Effector CD4-positive, alpha-beta T cell (primary cell): ENCODE measurements around the gene G6PD.
"Not testable (repeated sequence)": the region's sequence is repeated elsewhere in the genome, so short reads cannot be mapped to it uniquely, and the experiment has no call there.

ENCODE experiments used
- DNase-seq: peaks from one replicate; pipeline ENCODE4 v3.0.0-alpha.2; 2020

Gene G6PD

DNA sequence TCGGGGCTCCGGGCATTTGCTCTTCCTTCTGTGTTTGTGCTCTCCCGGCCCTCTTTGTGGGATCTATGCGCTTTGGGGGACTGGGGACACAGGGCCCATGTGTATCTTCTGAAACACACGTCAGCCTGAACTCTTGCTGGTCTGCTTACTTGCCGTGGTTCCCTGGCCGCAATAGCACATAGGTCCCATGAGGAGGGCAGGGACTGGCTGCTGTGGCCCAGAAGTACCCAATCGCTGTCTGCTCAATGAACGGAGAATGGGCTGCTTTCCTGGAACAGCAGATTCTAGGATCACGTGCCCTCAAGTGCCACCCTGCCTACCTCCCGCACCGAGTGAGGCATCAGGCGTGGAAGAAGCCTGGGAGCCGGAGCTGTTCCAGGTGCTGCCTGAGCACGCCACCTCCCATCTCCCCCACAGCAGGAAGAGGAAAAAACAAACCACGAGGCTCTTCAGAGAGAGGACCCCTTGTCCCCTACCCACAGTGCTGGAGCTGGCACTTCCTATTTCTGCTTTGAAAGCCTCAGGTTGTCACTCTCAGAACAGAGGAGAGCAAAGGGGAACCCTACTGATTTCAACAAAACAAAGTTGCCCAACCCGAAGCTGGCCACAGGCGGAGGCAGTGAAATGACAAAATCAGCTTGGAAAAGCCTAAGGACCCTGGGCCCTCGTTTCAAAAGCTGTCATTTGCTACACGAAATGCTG is 3.8 kb downstream of the G6PD start:
- no peak for DNase-seq

DNA sequence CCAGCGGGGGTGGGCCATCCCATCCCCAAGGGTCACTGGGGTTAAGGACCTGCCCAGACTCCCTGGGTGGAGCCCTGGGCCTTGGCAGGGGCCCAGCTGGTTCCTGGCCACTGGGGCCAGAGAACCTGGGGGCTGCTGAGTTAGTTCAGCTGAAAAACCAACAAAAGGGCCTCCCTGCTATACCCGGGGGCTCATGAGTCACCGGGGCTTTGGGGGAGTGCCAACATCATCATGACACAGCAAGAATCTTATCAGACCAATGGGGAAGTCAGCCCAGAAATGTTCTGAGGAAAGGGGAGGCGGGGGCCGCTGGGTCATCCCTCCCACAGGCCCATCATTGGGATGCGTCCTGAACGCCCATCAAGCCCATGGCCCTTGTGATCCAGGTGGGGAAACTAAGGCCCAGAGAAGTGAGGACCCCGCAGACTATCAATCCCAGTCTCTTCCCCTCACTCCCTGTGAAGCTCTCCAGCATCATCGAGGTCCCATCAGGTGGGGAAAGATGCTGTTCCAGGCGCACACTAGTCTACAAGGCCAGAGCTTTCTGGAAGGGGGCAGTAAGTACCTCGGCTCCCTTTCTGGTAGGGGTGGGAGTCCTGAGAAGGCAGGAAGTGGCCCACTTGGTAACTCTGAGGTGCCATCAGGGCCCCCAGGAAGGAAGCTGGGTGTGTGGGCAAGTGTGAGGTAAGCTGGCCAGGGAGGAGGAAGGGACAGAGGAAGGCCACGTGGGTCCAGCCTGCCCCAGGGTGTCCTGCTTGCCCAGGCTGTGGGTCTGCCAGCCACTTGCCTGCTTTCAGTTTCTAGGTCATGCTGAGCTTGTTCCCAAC is 4.5 kb downstream of the G6PD start:
- DNase-seq: no peak

DNA sequence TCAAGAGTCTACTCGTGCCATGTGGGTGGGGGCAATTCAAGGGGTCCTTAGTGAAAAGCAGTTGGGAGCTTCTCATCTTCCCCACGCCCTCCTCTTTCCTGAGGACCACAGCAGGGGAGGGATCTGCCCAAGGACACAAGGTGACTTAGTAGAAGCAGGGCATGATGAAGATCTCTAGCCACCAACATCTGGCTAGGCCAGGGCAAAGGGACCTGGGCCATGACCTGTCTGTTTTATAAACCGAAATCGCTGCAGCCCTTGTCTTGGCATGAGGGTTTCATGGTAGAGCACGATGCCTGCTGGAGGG is 5.1 kb downstream of the G6PD start:
- no peak for DNase-seq

DNA sequence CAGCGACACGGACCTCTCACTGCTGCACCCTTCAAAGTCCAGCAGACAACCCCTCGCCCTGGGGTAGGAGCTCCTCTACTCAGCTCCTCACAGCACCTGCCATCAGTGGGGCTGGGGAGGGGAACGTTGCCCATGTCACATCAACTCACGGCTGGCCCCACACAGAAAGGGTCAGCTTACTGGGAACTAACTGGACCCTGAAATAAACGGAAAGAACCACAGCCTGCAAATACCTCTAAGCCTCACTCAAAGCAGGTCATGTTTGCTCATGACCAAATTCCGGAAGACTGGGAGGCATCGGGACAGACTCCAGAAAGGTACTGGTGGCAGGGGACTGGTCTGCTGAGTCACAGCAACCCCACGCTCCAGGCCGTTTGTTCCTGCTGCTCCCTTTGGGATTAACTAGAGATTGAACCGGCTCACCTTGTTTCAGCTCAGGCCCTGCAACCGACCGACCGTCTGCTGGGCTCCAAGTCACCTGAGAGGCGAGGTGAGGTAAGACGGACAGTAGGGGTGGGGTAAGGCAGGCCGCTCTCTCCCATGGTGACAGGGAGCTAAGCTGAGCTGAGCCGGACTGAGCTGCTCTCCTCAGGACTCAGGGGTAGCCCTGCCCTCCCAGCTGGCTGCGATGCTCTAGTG is 5.6 kb downstream of the G6PD start:
- DNase-seq: no peak

DNA sequence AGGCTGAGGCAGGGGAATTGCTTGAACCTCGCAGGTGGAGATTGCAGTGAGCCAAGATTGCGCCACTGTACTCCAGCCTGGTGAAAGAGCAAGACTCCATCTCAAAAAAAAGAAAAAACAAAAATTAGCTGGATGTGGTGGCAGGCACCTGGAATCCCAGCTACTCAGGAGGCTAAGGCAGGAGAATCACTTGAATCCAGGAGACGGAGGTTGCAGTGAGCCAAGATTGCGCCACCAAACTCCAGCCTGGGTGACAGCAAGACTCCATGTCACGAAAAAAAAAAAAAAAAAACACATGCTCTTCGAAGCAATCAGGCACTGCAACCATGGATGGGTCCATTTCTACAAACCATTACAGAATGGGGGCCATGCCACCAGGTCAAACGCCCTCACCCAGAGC is 6.3 kb downstream of the G6PD start:
- not testable (repeated sequence) for DNase-seq

DNA sequence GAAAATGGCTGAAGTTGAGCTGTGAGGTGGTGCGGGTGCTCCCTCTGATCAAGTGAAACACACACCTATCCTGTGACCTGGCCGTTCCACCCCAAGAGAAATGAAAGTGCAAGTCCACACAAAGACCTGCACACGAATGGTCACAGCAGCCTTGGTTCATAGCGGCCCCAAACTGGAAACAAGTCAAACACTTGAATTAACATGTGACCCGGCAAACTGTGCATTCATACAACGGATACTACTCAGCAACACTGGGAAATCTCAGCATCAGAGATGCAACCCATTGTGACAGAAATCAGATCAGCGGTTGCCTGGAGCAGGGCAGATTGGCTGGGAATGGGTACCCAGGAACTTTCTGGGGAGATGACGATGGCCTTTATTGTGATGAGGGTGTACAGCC is 7.6 kb downstream of the G6PD start:
- DNase-seq: no peak

DNA sequence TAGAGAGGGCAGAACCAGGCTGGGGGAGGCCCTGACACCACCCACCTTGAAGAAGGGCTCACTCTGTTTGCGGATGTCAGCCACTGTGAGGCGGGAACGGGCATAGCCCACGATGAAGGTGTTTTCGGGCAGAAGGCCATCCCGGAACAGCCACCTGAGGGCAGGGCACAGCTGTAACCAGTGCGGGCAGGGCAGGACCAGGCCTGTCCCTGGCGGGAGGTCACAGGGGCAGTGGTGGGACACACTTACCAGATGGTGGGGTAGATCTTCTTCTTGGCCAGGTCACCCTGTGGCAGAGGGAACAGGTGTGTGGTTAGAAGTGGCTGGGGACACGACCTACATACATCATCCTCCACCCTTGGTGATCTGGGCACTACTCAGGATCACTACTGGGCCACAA is 10.8 kb downstream of the G6PD start:
- DNase-seq: no peak

DNA sequence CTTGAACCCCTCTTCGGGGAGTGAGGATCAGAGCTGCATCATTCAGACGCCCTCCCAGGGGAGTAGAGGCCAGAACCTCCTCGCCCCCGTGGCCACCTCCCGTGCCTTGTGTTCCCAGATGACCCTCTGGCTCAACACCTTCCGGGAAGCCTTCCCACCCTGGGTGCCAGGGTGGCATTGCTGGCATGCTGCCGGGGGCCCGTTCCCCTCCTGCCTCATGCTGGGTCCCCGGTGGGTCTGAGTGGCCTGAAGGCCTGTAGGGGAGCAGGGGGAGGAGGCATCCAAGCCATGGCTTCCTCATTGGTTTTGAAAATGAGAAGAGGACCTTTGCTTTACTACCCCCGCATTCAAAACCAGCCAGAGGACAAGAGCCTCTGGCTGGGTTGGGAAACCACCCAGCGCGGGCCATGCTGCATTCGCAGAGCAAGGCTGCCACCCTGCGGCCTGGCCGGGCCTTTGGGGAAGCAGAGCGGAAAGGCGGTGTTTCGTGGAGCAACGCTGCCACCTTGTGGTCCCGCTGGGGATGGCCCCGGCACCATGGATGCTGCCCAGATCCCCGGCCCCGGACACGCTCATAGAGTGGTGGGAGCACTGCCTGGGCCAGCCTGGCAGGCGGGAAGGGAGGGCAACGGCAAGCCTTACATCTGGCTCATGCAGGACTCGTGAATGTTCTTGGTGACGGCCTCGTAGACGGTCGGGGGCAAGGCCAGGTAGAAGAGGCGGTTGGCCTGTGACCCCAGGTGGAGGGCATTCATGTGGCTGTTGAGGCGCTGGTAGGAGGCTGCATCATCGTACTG is 11.9 kb downstream of the G6PD start:
- DNase-seq: peak; percentile 91

DNA sequence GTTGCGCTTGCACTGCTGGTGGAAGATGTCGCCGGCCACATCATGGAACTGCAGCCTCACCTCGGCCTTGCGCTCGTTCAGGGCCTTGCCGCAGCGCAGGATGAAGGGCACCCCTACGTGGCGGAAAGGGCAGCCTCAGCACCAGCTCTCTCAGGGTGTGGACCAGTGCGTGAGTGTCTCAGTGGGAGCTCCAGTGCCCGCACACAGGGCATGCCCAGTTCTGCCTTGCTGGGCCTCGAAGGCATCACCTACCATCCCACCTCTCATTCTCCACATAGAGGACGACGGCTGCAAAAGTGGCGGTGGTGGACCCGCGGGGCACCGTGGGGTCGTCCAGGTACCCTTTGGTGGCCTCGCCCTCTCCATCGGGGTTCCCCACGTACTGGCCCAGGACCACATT is 14.0 kb downstream of the G6PD start:
- no peak for DNase-seq

DNA sequence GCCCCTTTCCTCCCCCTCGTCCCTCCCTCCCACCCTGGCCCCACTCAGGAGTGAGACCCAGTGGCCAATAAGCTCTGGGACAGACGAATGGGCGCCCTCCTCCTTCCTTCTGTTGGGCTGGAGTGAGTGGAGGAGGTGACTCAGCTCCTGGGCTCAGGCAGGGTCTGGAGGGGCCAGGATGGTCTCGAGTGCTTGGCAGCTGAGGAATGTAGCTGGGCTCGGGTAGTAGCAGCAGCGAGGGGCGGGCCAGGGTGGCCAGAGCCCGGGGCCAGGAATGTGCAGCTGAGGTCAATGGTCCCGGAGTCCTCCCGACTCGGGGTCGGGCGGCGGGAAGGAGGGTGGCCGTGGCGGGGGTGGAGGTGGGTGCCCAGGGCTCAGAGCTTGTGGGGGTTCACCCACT is 15.0 kb downstream of the G6PD start:
- no peak for DNase-seq

DNA sequence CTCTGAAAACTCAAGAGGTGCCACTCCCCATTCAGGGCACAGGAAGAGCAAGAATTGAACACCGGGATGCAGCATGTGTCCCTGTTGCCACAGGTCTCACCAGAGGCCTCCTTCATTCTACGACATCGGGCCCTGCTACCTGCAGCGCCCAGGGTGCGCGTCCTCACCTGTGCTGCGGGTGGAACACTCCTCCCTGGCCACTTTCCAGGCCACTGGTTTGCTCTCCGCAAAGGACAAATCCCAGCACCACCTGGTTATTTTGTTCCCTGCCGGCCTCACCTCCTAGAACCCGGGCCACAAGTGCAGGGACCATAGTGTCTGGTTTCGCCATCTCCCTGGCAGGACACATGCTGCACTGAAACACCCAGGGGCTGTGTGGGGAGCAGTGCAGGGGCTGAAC is 16.4 kb downstream of the G6PD start:
- no peak for DNase-seq

DNA sequence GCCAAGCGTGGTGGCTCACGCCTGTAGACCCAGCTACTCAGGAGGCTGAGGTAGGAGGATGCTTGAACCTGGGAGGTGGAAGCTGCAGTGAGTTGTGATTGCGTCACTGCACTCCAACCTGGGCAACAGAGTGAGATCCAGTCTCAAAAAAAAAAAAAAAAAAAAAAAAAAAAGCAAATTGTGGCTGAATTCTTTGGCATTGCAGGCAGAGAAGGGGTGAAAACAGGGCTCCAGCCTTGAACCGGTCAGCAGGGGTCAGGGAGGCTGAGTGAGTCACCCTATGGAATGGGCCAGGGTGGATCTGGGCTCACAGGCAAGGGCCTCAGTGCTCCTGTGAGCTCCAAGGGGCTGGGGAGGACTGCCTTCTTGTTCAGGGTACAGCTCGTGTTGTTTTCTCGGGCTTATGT is 17.4 kb downstream of the G6PD start:
- DNase-seq: no peak

DNA sequence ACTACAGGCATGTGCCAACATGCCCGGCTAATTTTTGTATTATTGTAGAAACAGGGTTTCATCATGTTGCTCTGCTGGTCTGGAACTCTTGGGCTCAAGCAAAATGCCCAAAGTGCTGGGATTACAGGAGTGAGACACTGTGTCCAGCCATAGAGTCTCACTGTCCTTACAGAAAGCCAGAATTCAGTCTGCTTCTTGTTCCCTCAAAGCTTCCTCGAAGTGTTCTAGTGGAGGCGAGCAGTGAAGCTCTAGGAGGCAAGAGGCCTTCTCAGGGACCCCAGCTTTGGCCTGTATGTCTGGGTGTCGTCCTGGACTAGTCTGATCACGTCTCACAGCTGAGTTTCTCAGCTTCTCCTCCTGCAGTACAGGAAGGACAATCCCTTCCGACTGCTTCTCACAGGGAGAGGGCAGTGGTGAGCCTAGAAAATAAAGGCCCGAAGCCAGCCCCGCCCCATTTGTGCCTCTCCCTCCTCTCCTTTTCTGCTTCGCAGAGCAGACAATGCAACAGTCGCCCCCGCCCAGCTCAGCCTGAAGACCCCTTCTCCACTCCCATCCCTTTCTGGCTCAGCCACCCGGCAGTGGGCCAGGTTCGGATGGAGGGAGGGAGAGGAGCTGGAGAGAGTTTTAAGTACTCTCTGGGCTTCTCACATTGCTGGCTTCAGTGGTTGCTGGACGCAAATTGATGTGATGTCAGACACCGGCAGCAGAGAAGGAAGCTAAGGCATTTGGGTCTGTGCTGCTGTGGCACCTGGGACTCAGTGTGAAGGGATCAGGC is 19.6 kb downstream of the G6PD start:
- peak; percentile 33 for DNase-seq

DNA sequence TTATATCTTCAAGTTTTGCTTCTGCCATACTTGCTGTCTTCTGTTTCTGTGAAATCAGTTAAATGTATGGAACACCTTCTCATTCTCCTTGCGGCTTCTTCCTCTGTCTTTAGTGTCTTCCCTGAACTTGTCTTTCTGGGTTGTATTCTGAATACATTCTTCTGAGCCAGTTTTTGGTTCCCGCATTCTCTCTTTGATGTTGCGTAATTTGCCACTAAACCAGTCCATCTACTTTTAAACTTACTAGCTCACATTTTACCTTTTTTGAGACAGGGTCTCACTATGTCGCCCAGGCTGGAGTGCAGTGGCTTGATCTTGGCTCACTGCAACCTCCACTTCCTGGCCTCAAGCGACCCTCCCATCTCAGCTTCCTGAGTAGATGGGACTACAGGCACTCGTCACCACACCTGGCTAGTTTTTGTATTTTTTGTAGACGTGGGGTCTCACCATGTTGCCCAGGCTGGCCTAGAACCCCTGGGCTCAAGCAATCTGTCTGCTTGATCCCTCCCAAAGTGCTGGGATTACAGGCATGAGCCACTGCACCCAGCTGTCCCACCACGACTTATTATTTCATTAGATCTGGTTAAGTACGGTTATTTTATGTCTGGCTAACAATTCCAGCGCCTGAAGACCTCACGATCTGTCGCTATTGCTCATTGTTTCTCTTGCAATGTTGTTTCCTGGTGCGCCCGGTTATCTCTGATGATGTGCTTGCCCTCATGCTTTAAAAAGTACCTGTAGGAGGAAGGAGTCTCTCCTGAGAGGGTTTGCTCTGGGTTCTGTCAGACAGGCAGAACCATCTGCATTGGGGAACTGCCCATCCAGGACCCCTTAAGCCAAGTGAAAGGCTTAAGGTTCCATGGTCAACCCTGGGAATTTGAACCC is 20.8 kb downstream of the G6PD start:
- no peak for DNase-seq

DNA sequence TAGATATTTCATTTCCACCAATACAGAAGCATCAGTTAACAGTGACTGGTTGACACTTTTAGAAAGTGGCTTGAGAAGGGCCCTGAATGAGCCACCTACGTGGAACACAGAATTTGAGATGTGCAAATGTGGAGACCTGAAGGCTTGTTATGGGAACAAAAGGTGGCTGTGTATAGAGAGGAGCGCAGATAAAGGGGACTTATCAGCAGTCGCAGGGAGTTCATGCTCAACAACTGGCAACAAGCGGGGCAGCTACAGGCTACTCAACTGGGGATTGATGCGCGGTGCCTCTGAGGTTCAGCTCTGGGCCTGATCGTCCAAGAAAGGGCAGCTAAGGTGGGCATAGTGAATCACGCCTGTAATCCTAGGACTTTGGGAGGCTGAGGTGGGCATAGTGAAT is 27.3 kb downstream of the G6PD start:
- DNase-seq: no peak

DNA sequence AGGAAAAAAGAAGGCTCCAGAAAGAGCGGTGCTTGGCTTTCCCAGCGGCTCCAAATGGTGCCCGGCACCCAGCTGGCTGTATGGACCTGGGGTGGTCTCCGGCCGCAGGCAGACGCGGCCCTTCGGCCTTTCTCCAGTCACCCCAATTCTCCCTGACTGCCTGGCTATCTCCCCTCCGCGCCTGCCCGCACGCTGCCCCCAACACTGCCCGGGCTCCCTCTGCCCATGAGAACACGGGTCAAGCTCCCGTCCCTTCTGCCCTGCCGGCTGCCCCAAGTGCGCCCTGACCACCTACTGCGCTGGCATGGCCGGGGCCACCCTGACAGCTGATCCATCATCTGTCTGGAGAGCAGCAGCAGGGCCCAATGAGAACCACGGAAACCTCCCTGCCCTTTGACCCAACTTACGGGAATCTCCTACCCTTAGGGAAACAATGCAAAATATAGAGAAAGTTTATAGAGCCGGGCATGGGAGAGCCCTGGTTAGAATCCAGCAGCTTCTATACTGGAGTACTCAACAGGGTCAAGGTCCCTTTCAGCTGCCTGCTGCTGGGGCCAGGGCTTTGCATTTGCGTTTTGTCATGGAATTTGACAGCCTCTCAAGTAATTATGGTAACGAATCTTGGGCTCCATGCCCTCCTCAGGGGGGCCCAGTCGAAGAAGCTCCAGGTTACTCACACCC is 29.4 kb downstream of the G6PD start:
- DNase-seq: no peak

DNA sequence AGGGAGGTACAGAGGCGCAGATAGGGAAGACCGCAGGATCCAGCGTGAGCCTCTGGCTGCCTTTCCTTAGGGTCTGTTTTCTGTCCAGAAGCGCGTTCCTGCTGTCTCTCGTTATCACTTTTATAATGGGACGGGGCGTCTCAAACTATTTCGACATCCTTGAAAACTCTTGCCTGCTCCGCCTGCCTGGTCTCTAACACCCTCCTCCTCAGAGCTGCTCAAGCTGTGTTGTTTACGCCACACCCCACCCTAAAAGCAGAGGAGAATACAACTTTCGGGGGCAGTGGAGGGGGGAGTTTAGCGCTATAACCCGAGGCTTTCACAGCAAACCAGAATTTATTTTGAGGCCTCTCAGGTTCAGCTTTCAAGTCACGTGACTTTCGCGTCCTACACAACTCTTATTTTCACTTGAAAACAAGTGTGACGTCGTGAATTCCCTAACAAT is 30.0 kb downstream of the G6PD start:
- DNase-seq: no peak

DNA sequence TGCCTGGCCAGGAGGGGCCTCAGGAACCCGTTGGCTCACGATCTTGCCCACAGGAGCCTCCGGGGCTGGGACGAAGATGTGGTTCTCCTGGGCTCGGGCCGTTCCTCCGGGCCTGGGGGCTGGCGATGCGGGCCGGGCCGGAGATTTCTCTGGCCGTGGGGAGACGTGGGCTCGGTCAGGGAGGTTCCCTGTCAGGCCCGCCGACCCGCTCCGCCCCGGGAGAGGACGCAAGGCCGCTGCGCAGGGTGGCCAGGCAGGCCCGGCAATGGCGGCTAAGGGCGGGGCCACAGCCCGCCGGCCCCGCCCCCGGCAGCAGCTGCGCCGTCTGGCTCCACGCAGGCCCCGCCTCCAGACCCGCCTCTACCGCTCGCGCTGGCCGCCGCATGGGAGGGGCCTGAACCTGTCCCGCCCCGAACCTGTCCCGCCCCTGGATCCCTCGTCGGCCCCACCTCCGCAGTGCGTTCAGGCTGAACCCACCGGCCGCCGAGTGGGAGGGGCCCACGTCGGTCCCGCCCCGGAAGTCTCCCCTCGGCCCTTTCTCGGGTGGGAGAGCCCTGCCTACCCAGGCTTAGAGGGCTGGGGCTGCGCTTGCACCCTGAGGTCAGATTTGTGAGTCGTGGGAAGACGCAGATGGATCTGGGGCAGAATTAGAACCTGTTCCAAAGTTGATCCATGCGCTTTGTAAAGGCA is 30.5 kb downstream of the G6PD start, which contains the start of gene FAM3A:
TSS of gene FAM3A (minus strand) at position 267 of the 690 bp plus-strand sequence. CDS start 460 bp downstream, outside the sequence.
- peak; percentile 88 for DNase-seq

DNA sequence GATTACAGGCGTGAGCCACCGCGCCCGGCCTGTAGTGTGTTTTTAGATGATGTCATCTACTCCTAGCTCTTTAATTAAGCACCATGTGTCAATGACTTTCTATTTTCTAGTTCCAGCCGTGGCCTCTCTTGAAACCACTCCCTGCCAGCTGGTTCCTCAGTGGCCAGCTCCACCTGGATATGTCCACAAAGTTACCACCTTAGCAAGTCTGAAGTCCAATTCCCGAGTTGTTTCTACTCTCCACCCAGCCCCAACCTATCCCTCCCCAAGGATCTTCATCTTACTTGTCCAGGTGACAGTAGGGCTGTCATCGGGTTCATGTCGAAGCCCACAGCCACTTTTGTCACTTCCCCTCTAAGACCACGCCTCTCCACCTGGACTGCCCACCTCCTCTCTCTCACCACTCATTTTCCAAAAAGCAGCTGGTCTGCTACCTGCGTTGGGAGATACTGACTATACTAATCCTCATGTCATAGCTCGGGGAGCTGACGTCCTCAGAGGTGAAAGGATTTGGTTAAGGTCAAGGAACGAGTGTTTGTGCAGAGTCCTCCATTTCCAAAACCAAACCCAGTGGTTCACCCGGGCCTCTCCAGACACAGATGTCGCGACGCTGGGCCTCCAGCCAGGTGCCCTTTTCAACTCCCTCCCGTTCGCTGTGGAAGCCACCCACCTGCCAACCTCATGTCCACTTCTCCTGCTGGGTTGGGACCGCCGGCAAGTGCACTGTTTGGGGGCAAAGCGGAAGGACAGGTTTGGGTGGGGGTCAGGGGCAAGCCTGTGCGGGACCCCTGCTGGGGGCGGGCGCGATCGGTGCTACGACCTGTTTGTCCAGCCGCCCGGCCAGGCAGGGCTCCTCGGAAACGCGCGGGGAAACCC is 31.3 kb downstream of the G6PD start:
- no peak for DNase-seq
